GM23338 (cell line): ENCODE results near the gene ZP2. TPM values are rescaled to one million over a fixed set of nuclear protein-coding genes. Genes with fewer than 3 reads are reported as not detected.

Experiments used
- ATAC-seq: fragments of 200-7000 bp; cut with Tn5 transposase; 3 replicates; pipeline ENCODE4 v1.9.1; 2020
- DNase-seq: peaks from one replicate; pipeline ENCODE4 v3.0.0-alpha.2; 2015; ENCODE audit warnings: low spot score
- H2AFZ ChIP-seq: fragments of 200-600 bp; sonication (generic); 2 replicates; pipeline ENCODE4 v1.8.0; 2016; ENCODE audit warnings: antibody characterized with exemption, mild to moderate bottlenecking, moderate library complexity
- H3F3A ChIP-seq: fragments of 200-600 bp; sonication (generic); replicated peaks from 2 replicates; pipeline ENCODE4 v1.8.0; 2017; ENCODE audit warnings: antibody characterized with exemption, mixed run types, low read depth
- H3K27ac ChIP-seq: fragments of 200-600 bp; sonication (generic); 2 replicates; pipeline ENCODE4 v1.6.1; 2016; ENCODE audit warnings: low read depth
- H3K27me3 ChIP-seq: fragments of 200-600 bp; sonication (generic); 2 replicates; pipeline ENCODE4 v1.8.0; 2016; ENCODE audit warnings: mild to moderate bottlenecking, mixed run types, moderate library complexity; ENCODE audit not compliant: insufficient read depth
- H3K36me3 ChIP-seq: fragments of 200-600 bp; sonication (generic); 2 replicates; pipeline ENCODE4 v1.8.0; 2016; ENCODE audit warnings: mild to moderate bottlenecking; ENCODE audit not compliant: insufficient read depth
- H3K4me1 ChIP-seq: fragments of 200-600 bp; sonication (generic); 2 replicates; pipeline ENCODE4 v1.8.0; 2016; ENCODE audit warnings: mild to moderate bottlenecking, moderate library complexity; ENCODE audit not compliant: insufficient read depth
- H3K4me2 ChIP-seq: fragments of 200-600 bp; sonication (generic); 2 replicates; pipeline ENCODE4 v1.7.1; 2017; ENCODE audit warnings: mixed run types
- H3K4me3 ChIP-seq: fragments of 200-600 bp; sonication (generic); 2 replicates; pipeline ENCODE4 v1.6.1; 2016; ENCODE audit warnings: mixed run types
- H3K79me2 ChIP-seq: fragments of 200-600 bp; sonication (generic); replicated peaks from 2 replicates; pipeline ENCODE4 v1.8.0; 2017; ENCODE audit warnings: mild to moderate bottlenecking; ENCODE audit not compliant: insufficient read depth
- H3K9me2 ChIP-seq: fragments of 200-600 bp; sonication (generic); 2 replicates; pipeline ENCODE4 v1.8.0; 2017; ENCODE audit not compliant: insufficient read depth
- H4K20me1 ChIP-seq: fragments of 200-600 bp; sonication (generic); replicated peaks from 2 replicates; pipeline ENCODE4 v1.8.0; 2017; ENCODE audit warnings: mild to moderate bottlenecking; ENCODE audit not compliant: insufficient read depth
- H3K27ac Mint-ChIP-seq: 2 replicates; pipeline ENCODE4 v1.8.0; 2020; ENCODE audit warnings: inconsistent platforms, mild to moderate bottlenecking, moderate library complexity, mixed read lengths
- H3K27me3 Mint-ChIP-seq: 3 replicates; pipeline ENCODE4 v1.8.0; 2022; ENCODE audit warnings: low read depth, mild to moderate bottlenecking, moderate library complexity, mixed read lengths, inconsistent platforms; ENCODE audit not compliant: insufficient read depth, poor library complexity
- H3K36me3 Mint-ChIP-seq: 3 replicates; pipeline ENCODE4 v1.8.0; 2021; ENCODE audit warnings: low read depth, mild to moderate bottlenecking, inconsistent platforms, moderate library complexity, mixed read lengths
- H3K4me1 Mint-ChIP-seq: 3 replicates; pipeline ENCODE4 v1.8.0; 2020; ENCODE audit warnings: mild to moderate bottlenecking, inconsistent platforms, mixed read lengths
- H3K4me3 Mint-ChIP-seq: 3 replicates; pipeline ENCODE4 v1.8.0; 2021; ENCODE audit warnings: moderate library complexity, mild to moderate bottlenecking, inconsistent platforms, mixed read lengths
- H3K9me3 Mint-ChIP-seq: 3 replicates; pipeline ENCODE4 v1.8.0; 2020; ENCODE audit warnings: moderate library complexity, mild to moderate bottlenecking, inconsistent platforms, mixed read lengths
- CREB1 ChIP-seq: fragments of 250-450 bp; sonication (Bioruptor Pico); IDR thresholded peaks from 2 replicates; pipeline ENCODE4 v1.5.0; 2020; ENCODE audit warnings: low read depth, mild to moderate bottlenecking, moderate library complexity
- EZH2 ChIP-seq: fragments of 200-600 bp; sonication (generic); IDR thresholded peaks from one replicate; pipeline ENCODE4 v1.8.0; 2017; ENCODE audit warnings: antibody characterized with exemption, mild to moderate bottlenecking, low read depth; ENCODE audit not compliant: unreplicated experiment
- EZH2phosphoT487 ChIP-seq: fragments of 200-600 bp; sonication (generic); IDR thresholded peaks from one replicate; pipeline ENCODE4 v1.8.1; 2018; ENCODE audit warnings: antibody characterized with exemption; ENCODE audit not compliant: unreplicated experiment
- JUNB ChIP-seq: IDR thresholded peaks from one replicate; pipeline ENCODE4 v1.6.1; 2016; ENCODE audit warnings: antibody characterized with exemption; ENCODE audit not compliant: unreplicated experiment
- NANOG ChIP-seq: IDR thresholded peaks from 2 replicates; pipeline ENCODE4 v1.6.1; 2016; ENCODE audit warnings: antibody characterized with exemption, borderline replicate concordance
- POLR2AphosphoS5 ChIP-seq: IDR thresholded peaks from 2 replicates; pipeline ENCODE4 v1.6.1; 2016; ENCODE audit warnings: antibody characterized with exemption, low read depth
- STAT1 ChIP-seq: IDR thresholded peaks from one replicate; pipeline ENCODE4 v1.6.1; 2016; ENCODE audit warnings: antibody characterized with exemption; ENCODE audit not compliant: unreplicated experiment
- ZNF114 ChIP-seq: fragments of 250-450 bp; sonication (Bioruptor Pico); IDR thresholded peaks from 2 replicates; pipeline ENCODE4 v1.5.0; 2020; ENCODE audit warnings: mild to moderate bottlenecking, moderate library complexity
- ZNF331 ChIP-seq: fragments of 250-450 bp; sonication (Bioruptor Pico); IDR thresholded peaks from 2 replicates; pipeline ENCODE4 v1.5.0; 2020; ENCODE audit warnings: low read depth, mild to moderate bottlenecking, moderate library complexity
- polyA plus RNA-seq: library from polyadenylated mRNA; unstranded; fragments of >200 nt; fragmentation: Nextera tagmentation; extraction: Ambion mirVana; gene quantifications from 2 replicates; pipeline ENCODE4 v1.2.1, GENCODE V29; 2016
- total RNA-seq: library from RNA; depleted of rRNA; stranded (reverse); fragments of >200 nt; shearing (Covaris generic); gene quantifications from 2 replicates; pipeline ENCODE4 v1.2.3, GENCODE V29; 2014
- TF ChIP-seq, protein P1 (sequence below): fragments of 250-450 bp; sonication (Bioruptor Pico); IDR thresholded peaks from 2 replicates; pipeline ENCODE4 v1.5.0; 2020; ENCODE audit warnings: mild to moderate bottlenecking, moderate library complexity
- TF ChIP-seq, protein P2 (sequence below), 2 experiments: fragments of 200-600 bp in 1 of 2; sonication (generic) in 1 of 2; conservative IDR thresholded peaks; 2 replicates each; pipeline versions ENCODE4 v1.5.1 to v1.6.1; 2016 to 2017; ENCODE audit warnings: antibody characterized with exemption in 2 of 2, low read depth in 2 of 2, mild to moderate bottlenecking in 2 of 2, moderate library complexity in 1 of 2
- TF ChIP-seq, protein P3 (sequence below): IDR thresholded peaks from 2 replicates; pipeline ENCODE4 v1.6.1; 2016; ENCODE audit warnings: antibody characterized with exemption
- TF ChIP-seq, protein P4 (sequence below): IDR thresholded peaks from one replicate; pipeline ENCODE4 v1.6.1; 2018; ENCODE audit warnings: antibody characterized with exemption; ENCODE audit not compliant: unreplicated experiment

Gene ZP2
- total and polyA plus RNA-seq, 2 experiments from 2014 or later: not detected

DNA sequence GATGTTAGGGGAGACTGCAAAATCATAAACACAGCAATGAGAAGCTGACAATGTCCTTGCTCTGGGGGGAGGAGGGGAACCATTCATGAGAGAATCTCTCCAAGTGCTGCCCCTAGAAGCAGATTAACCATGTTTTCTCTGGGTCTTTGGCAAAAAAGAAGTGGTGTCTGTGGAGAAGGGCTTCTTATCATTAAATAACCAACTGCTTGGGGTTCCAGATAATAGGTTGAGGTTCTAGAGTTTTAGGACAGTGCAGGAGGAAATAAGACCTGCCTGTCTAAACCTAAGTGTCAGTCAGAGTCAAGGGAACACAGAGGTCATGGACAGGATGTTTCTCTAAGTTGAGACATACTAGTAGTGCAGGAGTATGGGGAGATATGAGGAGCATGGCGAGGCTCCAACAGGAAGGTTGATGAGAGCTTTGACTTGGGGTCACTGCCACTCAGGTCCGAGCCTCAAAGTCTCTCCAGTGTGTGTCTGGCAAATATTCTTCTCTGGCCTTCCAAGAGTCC, 17.0 kb upstream of the ZP2 start:
- Mint-ChIP-seq H3K4me3 (no peak overlapping the region), H3K36me3 (no peaks in the 10 kb centered on the region), H3K4me1 (peaks cover 10% of the 10 kb centered on the region), H3K27me3 (no peaks in the 10 kb centered on the region), H3K27ac (no peak overlapping the region), H3K9me3 (no peaks in the 10 kb centered on the region)
- Histone ChIP-seq H3K27ac (no peak overlapping the region), H3K4me3 (no peak overlapping the region), H3F3A (no peaks in the 10 kb centered on the region), H3K9me2 (0 out of 2 replicates have a peak, but pooled peaks cover 9% of the 10 kb centered on the region), H3K36me3 (no peaks in the 10 kb centered on the region), H3K27me3 (no peaks in the 10 kb centered on the region), H3K4me1 (peaks cover 7% of the 10 kb centered on the region), H3K4me2 (no peak overlapping the region), H4K20me1 (no peaks in the 10 kb centered on the region), H2AFZ (no peak overlapping the region), H3K79me2 (no peaks in the 10 kb centered on the region)
- DNase-seq (no peak), ATAC-seq (no peak)
- TF ChIP-seq, protein P1, sequence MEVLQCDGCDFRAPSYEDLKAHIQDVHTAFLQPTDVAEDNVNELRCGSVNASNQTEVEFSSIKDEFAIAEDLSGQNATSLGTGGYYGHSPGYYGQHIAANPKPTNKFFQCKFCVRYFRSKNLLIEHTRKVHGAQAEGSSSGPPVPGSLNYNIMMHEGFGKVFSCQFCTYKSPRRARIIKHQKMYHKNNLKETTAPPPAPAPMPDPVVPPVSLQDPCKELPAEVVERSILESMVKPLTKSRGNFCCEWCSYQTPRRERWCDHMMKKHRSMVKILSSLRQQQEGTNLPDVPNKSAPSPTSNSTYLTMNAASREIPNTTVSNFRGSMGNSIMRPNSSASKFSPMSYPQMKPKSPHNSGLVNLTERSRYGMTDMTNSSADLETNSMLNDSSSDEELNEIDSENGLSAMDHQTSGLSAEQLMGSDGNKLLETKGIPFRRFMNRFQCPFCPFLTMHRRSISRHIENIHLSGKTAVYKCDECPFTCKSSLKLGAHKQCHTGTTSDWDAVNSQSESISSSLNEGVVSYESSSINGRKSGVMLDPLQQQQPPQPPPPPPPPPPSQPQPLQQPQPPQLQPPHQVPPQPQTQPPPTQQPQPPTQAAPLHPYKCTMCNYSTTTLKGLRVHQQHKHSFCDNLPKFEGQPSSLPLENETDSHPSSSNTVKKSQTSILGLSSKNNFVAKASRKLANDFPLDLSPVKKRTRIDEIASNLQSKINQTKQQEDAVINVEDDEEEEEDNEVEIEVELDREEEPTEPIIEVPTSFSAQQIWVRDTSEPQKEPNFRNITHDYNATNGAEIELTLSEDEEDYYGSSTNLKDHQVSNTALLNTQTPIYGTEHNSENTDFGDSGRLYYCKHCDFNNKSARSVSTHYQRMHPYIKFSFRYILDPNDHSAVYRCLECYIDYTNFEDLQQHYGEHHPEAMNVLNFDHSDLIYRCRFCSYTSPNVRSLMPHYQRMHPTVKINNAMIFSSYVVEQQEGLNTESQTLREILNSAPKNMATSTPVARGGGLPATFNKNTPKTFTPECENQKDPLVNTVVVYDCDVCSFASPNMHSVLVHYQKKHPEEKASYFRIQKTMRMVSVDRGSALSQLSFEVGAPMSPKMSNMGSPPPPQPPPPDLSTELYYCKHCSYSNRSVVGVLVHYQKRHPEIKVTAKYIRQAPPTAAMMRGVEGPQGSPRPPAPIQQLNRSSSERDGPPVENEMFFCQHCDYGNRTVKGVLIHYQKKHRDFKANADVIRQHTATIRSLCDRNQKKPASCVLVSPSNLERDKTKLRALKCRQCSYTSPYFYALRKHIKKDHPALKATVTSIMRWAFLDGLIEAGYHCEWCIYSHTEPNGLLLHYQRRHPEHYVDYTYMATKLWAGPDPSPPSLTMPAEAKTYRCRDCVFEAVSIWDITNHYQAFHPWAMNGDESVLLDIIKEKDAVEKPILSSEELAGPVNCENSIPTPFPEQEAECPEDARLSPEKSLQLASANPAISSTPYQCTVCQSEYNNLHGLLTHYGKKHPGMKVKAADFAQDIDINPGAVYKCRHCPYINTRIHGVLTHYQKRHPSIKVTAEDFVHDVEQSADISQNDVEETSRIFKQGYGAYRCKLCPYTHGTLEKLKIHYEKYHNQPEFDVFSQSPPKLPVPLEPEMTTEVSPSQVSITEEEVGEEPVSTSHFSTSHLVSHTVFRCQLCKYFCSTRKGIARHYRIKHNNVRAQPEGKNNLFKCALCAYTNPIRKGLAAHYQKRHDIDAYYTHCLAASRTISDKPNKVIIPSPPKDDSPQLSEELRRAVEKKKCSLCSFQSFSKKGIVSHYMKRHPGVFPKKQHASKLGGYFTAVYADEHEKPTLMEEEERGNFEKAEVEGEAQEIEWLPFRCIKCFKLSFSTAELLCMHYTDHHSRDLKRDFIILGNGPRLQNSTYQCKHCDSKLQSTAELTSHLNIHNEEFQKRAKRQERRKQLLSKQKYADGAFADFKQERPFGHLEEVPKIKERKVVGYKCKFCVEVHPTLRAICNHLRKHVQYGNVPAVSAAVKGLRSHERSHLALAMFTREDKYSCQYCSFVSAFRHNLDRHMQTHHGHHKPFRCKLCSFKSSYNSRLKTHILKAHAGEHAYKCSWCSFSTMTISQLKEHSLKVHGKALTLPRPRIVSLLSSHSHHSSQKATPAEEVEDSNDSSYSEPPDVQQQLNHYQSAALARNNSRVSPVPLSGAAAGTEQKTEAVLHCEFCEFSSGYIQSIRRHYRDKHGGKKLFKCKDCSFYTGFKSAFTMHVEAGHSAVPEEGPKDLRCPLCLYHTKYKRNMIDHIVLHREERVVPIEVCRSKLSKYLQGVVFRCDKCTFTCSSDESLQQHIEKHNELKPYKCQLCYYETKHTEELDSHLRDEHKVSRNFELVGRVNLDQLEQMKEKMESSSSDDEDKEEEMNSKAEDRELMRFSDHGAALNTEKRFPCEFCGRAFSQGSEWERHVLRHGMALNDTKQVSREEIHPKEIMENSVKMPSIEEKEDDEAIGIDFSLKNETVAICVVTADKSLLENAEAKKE (CRISPR knock-in tag): no peak
- no peak for TF ChIP-seq CREB1 (CRISPR knock-in tag)
- TF ChIP-seq NANOG: no peak
- TF ChIP-seq, protein P2, sequence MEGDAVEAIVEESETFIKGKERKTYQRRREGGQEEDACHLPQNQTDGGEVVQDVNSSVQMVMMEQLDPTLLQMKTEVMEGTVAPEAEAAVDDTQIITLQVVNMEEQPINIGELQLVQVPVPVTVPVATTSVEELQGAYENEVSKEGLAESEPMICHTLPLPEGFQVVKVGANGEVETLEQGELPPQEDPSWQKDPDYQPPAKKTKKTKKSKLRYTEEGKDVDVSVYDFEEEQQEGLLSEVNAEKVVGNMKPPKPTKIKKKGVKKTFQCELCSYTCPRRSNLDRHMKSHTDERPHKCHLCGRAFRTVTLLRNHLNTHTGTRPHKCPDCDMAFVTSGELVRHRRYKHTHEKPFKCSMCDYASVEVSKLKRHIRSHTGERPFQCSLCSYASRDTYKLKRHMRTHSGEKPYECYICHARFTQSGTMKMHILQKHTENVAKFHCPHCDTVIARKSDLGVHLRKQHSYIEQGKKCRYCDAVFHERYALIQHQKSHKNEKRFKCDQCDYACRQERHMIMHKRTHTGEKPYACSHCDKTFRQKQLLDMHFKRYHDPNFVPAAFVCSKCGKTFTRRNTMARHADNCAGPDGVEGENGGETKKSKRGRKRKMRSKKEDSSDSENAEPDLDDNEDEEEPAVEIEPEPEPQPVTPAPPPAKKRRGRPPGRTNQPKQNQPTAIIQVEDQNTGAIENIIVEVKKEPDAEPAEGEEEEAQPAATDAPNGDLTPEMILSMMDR (conservative IDR thresholded peaks at IDR 0.05; ENCODE audit: low read depth in 2 of 2): no peak
- TF ChIP-seq EZH2: no peak
- no peak for TF ChIP-seq STAT1
- no peak for TF ChIP-seq EZH2phosphoT487
- TF ChIP-seq, protein P3, sequence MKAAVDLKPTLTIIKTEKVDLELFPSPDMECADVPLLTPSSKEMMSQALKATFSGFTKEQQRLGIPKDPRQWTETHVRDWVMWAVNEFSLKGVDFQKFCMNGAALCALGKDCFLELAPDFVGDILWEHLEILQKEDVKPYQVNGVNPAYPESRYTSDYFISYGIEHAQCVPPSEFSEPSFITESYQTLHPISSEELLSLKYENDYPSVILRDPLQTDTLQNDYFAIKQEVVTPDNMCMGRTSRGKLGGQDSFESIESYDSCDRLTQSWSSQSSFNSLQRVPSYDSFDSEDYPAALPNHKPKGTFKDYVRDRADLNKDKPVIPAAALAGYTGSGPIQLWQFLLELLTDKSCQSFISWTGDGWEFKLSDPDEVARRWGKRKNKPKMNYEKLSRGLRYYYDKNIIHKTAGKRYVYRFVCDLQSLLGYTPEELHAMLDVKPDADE: no peak
- no peak for TF ChIP-seq ZNF114 (CRISPR knock-in tag)
- TF ChIP-seq POLR2AphosphoS5: no peak
- no peak for TF ChIP-seq ZNF331 (CRISPR knock-in tag)
- TF ChIP-seq JUNB: no peak
- TF ChIP-seq, protein P4, sequence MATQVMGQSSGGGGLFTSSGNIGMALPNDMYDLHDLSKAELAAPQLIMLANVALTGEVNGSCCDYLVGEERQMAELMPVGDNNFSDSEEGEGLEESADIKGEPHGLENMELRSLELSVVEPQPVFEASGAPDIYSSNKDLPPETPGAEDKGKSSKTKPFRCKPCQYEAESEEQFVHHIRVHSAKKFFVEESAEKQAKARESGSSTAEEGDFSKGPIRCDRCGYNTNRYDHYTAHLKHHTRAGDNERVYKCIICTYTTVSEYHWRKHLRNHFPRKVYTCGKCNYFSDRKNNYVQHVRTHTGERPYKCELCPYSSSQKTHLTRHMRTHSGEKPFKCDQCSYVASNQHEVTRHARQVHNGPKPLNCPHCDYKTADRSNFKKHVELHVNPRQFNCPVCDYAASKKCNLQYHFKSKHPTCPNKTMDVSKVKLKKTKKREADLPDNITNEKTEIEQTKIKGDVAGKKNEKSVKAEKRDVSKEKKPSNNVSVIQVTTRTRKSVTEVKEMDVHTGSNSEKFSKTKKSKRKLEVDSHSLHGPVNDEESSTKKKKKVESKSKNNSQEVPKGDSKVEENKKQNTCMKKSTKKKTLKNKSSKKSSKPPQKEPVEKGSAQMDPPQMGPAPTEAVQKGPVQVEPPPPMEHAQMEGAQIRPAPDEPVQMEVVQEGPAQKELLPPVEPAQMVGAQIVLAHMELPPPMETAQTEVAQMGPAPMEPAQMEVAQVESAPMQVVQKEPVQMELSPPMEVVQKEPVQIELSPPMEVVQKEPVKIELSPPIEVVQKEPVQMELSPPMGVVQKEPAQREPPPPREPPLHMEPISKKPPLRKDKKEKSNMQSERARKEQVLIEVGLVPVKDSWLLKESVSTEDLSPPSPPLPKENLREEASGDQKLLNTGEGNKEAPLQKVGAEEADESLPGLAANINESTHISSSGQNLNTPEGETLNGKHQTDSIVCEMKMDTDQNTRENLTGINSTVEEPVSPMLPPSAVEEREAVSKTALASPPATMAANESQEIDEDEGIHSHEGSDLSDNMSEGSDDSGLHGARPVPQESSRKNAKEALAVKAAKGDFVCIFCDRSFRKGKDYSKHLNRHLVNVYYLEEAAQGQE: no peak
